GM18519 (cell line): ENCODE measurements around the gene SALL4.
"Not testable (repeated sequence)": the region's sequence is repeated elsewhere in the genome, so short reads cannot be mapped to it uniquely, and the experiment has no call there.

Experiments
- ATAC-seq: cut with Tn5 transposase; IDR thresholded peaks from one replicate; pipeline ENCODE4 v1.9.1; 2021; ENCODE audit warnings: mild to moderate bottlenecking, moderate library complexity; ENCODE audit not compliant: unreplicated experiment, low FRiP score

The SALL4 gene

DNA sequence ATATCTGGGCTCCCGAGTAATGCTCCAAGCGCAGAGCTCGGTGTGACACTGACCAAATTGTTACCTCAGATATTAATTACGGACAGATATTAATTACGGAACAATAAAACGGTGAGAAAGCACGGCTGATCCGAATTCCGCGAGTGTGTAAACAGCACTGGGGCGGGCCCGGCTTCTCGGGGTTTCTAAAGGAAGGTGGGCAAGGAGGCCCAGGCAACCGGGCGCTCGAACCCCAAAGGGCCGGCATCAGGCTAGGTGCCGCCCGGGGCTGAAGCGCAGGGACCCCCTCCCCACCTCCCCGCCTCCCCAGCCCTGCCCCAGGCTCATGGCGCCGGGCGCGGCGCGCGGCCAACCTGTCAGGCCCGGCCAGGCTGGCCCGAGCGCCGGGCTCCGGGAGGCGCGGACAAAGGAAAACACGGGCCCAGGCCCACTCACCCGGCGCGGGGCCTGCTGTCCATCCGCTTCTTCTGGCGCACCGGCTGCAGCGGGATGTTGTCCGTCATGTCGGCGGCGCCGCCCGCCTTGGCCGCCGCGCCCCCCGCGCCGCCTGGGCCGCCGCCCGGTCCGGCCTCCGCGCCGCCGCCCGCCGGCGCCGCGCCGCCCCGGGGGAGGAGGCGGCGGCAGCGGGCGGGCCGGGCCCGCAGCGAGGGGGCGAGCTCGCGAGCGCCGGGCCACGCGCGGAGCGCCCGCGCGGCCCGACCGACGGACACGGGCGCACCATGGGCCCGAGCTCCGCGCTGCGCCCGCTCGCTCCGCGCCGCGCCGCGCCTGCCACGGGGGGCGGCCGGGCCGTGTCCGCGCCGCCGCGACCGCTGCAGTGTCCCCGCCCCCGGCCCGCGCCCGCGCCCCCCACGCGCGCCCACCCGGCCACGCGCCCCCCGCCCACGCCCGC is 34.2 kb downstream of the SALL4 start, which contains the start of gene ATP9A:
TSS of gene ATP9A (minus strand) at position 524 of the 892 bp plus-strand sequence. CDS start at position 503, 21 bp downstream.
- no peak for ATAC-seq

DNA sequence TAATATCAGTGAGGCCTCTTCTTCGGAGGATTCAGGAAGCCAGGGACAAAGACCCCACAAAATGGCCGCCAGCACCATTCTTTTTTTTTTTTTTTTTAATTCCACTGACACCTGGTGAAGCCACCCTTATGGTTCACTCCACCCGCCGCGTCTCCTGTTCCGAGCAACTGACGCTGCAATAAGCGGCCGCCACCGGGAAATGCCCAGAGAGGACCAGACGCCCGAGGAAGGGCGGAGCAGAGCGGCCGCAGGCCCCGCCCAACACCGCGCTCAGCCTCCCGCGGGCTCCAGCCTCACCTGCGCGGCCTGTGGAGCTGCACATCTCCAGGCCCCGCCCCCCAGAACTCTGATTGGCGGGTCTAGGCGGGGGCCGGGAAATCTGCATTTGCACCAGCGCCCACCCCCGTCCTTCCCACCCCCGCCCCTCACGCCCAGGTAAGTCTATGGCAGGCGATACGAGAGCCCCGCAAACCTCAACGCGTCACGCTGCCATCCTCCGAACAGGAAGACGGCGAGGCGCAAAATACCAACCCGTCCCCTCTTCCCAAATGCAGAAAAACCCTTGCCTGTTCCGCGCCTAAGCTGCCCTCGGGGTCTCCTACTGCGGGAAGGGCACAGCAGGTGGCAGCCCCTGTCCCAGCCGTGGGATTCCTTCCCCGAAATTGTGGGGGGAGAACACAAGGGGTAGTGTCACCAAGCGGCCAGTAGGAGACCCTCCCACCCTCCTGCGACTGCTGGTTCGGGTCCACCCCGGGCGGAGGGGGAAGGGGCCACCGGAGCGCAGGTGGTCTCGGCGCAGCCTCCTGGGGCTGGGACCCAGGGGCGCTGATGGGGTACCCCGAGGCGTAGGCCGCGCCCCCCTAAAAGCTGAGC is 35.1 kb downstream of the SALL4 start:
- no peak for ATAC-seq

GRCh38 chr20:51765381-51765780 is 36.9 kb downstream of the SALL4 start:
- not testable (repeated sequence) for ATAC-seq

GRCh38 chr20:51763965-51764602 is 38.2 kb downstream of the SALL4 start:
- no peak for ATAC-seq

DNA sequence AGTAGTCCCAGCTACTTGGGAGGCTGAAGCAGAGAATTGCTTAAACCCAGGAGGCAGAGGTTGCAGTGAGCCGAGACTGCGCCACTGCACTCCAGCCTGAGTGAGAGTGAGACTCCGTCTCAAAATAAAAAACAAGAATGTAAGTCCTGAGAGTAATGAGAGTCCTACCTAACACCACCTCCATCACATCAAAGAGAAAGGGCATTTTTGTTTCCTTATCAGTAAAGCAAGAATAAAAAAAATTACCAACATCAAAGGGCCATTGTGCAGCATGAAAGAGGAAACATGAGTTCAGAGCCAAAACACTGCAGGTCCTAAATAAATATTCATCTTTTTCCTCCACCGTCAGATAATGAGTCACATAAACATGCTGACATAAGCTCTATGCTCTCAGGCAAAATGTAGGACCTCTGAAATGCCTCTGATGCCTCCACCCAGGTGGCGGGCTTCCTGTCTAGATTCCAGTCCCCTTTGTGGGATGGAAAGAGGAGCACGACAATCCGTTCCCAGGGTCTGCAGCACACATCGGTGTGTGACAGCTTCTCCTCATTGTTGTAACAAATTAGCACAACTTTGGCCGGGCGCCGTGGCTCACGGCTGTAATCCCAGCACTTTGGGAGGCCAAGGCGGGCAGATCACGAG is 41.3 kb downstream of the SALL4 start:
- no peak for ATAC-seq

DNA sequence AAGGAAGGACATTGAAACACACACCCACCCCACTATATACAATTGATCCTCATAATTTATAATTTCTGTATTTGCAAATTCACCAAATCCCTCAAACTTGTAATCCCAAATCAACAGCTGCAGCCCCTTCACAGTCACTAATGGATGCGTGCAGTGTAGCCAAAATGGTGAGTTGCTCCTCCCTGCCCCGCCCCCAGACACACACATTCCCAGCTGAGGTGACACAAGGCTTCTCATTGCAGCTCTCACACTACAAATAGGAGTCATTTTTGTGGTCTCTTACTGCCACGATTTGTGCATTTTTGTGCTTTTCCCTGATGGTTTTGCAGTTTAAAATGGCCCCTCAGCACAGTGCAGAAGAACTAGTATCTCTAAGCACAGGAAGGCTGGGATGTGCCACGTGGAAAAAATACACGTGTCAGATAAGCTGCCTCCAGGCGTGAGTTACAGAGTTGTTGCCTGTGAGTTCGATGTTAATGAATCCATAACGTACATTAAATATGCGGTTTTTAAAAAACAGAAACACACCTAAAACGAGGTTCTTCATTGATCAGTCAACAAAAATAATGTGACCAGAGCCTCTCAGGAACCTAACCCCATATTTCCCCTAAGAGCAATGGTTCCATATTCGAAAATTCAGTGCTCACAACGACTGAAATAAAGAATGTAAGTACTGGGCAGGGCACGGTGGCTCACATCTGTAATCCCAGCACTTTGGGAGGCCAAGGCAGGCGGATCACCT is 42.4 kb downstream of the SALL4 start:
- no peak for ATAC-seq

DNA sequence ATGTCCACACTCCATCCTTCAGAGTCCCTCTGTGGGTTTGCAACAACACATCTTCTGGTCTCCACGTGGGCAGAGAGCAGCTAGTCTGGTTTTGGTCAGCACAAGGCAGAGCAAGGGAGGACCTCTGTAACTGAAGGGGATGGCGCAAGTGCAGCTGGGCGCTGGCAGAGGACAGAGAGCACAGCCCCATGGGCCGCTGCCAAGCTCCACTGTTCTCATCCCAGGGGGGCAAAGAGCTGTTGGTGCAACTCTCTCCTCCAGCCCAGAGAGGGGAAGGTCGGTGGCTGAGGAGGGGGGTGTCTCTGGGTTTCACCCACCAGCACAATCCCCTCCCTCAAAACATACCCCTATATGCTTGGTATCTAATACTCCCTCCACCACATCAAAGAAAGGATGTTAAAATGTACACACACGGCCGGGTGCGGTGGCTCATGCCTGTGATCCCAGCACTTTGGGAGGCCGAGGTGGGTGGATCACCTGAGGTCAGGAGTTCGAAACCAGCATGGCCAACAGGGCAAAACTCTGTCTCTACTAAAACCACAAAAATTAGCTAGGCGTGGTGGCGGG is 43.3 kb downstream of the SALL4 start:
- ATAC-seq = no peak

DNA sequence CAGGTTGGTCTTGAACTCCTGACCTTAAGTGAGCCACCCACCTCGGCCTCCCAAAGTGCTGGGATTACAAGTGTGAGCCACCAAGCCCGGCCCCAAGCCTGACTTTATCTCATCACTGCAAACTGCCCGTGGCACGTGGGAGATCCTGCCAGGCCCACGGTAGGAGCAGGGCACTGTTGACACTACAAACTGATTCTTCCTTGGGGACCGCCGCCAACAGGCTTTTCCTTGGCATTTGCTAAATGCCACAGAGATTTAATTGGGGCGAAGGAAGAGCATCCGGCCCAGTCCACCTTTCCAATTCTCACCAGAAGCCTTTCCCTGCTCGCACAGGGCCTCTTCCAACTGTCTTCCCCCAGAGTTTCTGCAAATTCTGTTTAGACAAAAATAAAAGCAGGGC is 45.1 kb downstream of the SALL4 start:
- no peak for ATAC-seq

GRCh38 chr20:51756653-51757052 is 45.7 kb downstream of the SALL4 start:
- ATAC-seq = no peak

- not testable (repeated sequence) for ATAC-seq
Measured at GRCh38 chr20:51753220-51753619, 49.1 kb downstream of the SALL4 start.

GRCh38 chr20:51752343-51752951 is 49.9 kb downstream of the SALL4 start:
- ATAC-seq = no peak

- no peak for ATAC-seq
Measured at GRCh38 chr20:51750770-51751388, 51.4 kb downstream of the SALL4 start.

- ATAC-seq = no peak
Measured at GRCh38 chr20:51750037-51750769, 52.1 kb downstream of the SALL4 start.

GRCh38 chr20:51749674-51750036 is 52.7 kb downstream of the SALL4 start:
- no peak for ATAC-seq

DNA sequence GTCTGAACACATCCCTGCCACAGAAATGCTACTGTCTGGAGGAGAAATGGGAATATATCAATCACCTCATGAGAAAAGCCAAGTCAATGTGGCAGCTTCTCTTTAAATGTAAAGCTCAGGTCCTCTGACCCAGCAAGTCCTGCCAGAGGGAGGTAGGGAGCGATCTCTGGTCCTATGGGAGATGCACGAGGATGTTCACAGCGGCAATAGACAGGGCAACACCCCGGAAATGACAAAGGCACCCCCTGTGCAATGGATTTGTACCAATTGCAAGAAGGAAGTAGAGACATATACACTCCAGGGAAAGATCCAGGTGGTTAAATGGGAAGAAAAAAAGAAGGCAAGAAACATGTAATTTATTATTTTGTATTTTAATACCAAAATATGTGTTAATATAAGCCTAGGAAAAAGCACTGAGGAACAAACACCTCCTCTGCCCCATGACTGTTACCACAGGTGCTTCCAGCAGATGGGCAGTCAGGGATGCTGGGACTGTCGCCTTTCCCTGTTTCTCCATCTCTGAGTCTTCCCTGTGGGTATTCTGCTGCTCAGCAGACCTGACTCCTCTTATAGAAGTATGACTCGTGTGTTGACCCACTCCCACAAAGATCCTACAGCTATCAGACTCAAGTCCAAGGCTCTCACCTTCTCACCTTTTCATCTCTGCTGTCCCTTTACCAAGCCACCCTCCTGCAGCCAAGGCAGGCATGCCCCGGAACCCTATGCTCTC is 55.0 kb downstream of the SALL4 start:
- no peak for ATAC-seq

- no peak for ATAC-seq
Measured at GRCh38 chr20:51745804-51746203, 56.5 kb downstream of the SALL4 start.

GRCh38 chr20:51740838-51741237 is 61.5 kb downstream of the SALL4 start:
- no peak for ATAC-seq
